ENCODE data around the gene TIAM1.

Gene TIAM1

GRCh38 chr21:31258073-31258472 lies 86.0 kb downstream of the TIAM1 start:
- Histone ChIP-seq H3K36me3 (ENCODE audit: control insufficient read depth, insufficient read depth, low read length) (no peaks in the 10 kb centered on the region), H3K4me1 (ENCODE audit: control insufficient read depth, insufficient read depth, low read length) (peaks cover 3% of the 10 kb centered on the region), H3K27me3 (ENCODE audit: control insufficient read depth, insufficient read depth, low read length) (no peaks in the 10 kb centered on the region), H3K9me3 (ENCODE audit: control insufficient read depth, insufficient read depth, low read length) (no peaks in the 10 kb centered on the region), H3K4me3 (ENCODE audit: low read depth, low read length) (no peak overlapping the region), H3K9ac (ENCODE audit: low read depth, low read length) (no peak overlapping the region)

GRCh38 chr21:31257265-31257664 lies 86.8 kb downstream of the TIAM1 start:
- no peaks in the 10 kb centered on the region for H3K36me3 ChIP-seq (ENCODE audit: control insufficient read depth, insufficient read depth, low read length)

GRCh38 chr21:31255896-31256295 lies 88.2 kb downstream of the TIAM1 start:
- Histone ChIP-seq H3K4me1 (ENCODE audit: control insufficient read depth, insufficient read depth, low read length) (peaks cover 3% of the 10 kb centered on the region), H3K36me3 (ENCODE audit: control insufficient read depth, insufficient read depth, low read length) (no peaks in the 10 kb centered on the region), H3K9me3 (ENCODE audit: control insufficient read depth, insufficient read depth, low read length) (no peaks in the 10 kb centered on the region), H3K9ac (ENCODE audit: low read depth, low read length) (no peak overlapping the region), H3K27me3 (ENCODE audit: control insufficient read depth, insufficient read depth, low read length) (no peaks in the 10 kb centered on the region), H3K4me3 (ENCODE audit: low read depth, low read length) (no peak overlapping the region)

More at GRCh38 chr21:31257265-31257664, 86.8 kb downstream of the TIAM1 start:
- Histone ChIP-seq H3K27me3 (ENCODE audit: control insufficient read depth, insufficient read depth, low read length) (no peaks in the 10 kb centered on the region), H3K9ac (ENCODE audit: low read depth, low read length) (no peak overlapping the region), H3K4me1 (ENCODE audit: control insufficient read depth, insufficient read depth, low read length) (peaks cover 3% of the 10 kb centered on the region), H3K9me3 (ENCODE audit: control insufficient read depth, insufficient read depth, low read length) (no peaks in the 10 kb centered on the region), H3K4me3 (ENCODE audit: low read depth, low read length) (no peak overlapping the region)

- Histone ChIP-seq H3K9me3 (ENCODE audit: control insufficient read depth, insufficient read depth, low read length) (no peaks in the 10 kb centered on the region), H3K4me3 (ENCODE audit: low read depth, low read length) (no peak overlapping the region), H3K36me3 (ENCODE audit: control insufficient read depth, insufficient read depth, low read length) (no peaks in the 10 kb centered on the region), H3K27me3 (ENCODE audit: control insufficient read depth, insufficient read depth, low read length) (no peaks in the 10 kb centered on the region), H3K9ac (ENCODE audit: low read depth, low read length) (no peak overlapping the region), H3K4me1 (ENCODE audit: control insufficient read depth, insufficient read depth, low read length) (peaks cover 3% of the 10 kb centered on the region)
Measured at GRCh38 chr21:31255036-31255435, 89.0 kb downstream of the TIAM1 start.

GRCh38 chr21:31254131-31254530 lies 89.9 kb downstream of the TIAM1 start:
- H3K9ac ChIP-seq (ENCODE audit: low read depth, low read length): no peak overlapping the region
- H3K36me3 ChIP-seq (ENCODE audit: control insufficient read depth, insufficient read depth, low read length): no peaks in the 10 kb centered on the region
- H3K27me3 ChIP-seq (ENCODE audit: control insufficient read depth, insufficient read depth, low read length): no peaks in the 10 kb centered on the region
- peaks cover 3% of the 10 kb centered on the region for H3K4me1 ChIP-seq (ENCODE audit: control insufficient read depth, insufficient read depth, low read length)
- no peaks in the 10 kb centered on the region for H3K9me3 ChIP-seq (ENCODE audit: control insufficient read depth, insufficient read depth, low read length)
- no peak overlapping the region for H3K4me3 ChIP-seq (ENCODE audit: low read depth, low read length)

- no peaks in the 10 kb centered on the region for H3K27me3 ChIP-seq (ENCODE audit: control insufficient read depth, insufficient read depth, low read length)
- H3K4me1 ChIP-seq (ENCODE audit: control insufficient read depth, insufficient read depth, low read length): peaks cover 3% of the 10 kb centered on the region
- H3K9me3 ChIP-seq (ENCODE audit: control insufficient read depth, insufficient read depth, low read length): no peaks in the 10 kb centered on the region
- H3K9ac ChIP-seq (ENCODE audit: low read depth, low read length): no peak overlapping the region
- no peaks in the 10 kb centered on the region for H3K36me3 ChIP-seq (ENCODE audit: control insufficient read depth, insufficient read depth, low read length)
- H3K4me3 ChIP-seq (ENCODE audit: low read depth, low read length): no peak overlapping the region
Measured at GRCh38 chr21:31253684-31254083, 90.4 kb downstream of the TIAM1 start.

- no peaks in the 10 kb centered on the region for H3K36me3 ChIP-seq (ENCODE audit: control insufficient read depth, insufficient read depth, low read length)
- H3K27me3 ChIP-seq (ENCODE audit: control insufficient read depth, insufficient read depth, low read length): no peaks in the 10 kb centered on the region
- H3K9me3 ChIP-seq (ENCODE audit: control insufficient read depth, insufficient read depth, low read length): no peaks in the 10 kb centered on the region
Measured at GRCh38 chr21:31252611-31253010, 91.5 kb downstream of the TIAM1 start.

GRCh38 chr21:31252091-31252490 lies 92.0 kb downstream of the TIAM1 start:
- no peaks in the 10 kb centered on the region for H3K9me3 ChIP-seq (ENCODE audit: control insufficient read depth, insufficient read depth, low read length)
- H3K27me3 ChIP-seq (ENCODE audit: control insufficient read depth, insufficient read depth, low read length): no peaks in the 10 kb centered on the region
- H3K4me1 ChIP-seq (ENCODE audit: control insufficient read depth, insufficient read depth, low read length): no peaks in the 10 kb centered on the region
- H3K9ac ChIP-seq (ENCODE audit: low read depth, low read length): no peak overlapping the region
- H3K36me3 ChIP-seq (ENCODE audit: control insufficient read depth, insufficient read depth, low read length): no peaks in the 10 kb centered on the region
- no peak overlapping the region for H3K4me3 ChIP-seq (ENCODE audit: low read depth, low read length)

More at GRCh38 chr21:31252611-31253010, 91.5 kb downstream of the TIAM1 start:
- H3K4me3 ChIP-seq (ENCODE audit: low read depth, low read length): no peak overlapping the region
- H3K9ac ChIP-seq (ENCODE audit: low read depth, low read length): no peak overlapping the region
- H3K4me1 ChIP-seq (ENCODE audit: control insufficient read depth, insufficient read depth, low read length): no peaks in the 10 kb centered on the region

- no peak overlapping the region for H3K9ac ChIP-seq (ENCODE audit: low read depth, low read length)
- H3K9me3 ChIP-seq (ENCODE audit: control insufficient read depth, insufficient read depth, low read length): no peaks in the 10 kb centered on the region
- no peaks in the 10 kb centered on the region for H3K27me3 ChIP-seq (ENCODE audit: control insufficient read depth, insufficient read depth, low read length)
- no peaks in the 10 kb centered on the region for H3K36me3 ChIP-seq (ENCODE audit: control insufficient read depth, insufficient read depth, low read length)
- no peaks in the 10 kb centered on the region for H3K4me1 ChIP-seq (ENCODE audit: control insufficient read depth, insufficient read depth, low read length)
- H3K4me3 ChIP-seq (ENCODE audit: low read depth, low read length): no peak overlapping the region
Measured at GRCh38 chr21:31251686-31252085, 92.4 kb downstream of the TIAM1 start.

GRCh38 chr21:31248598-31248997 lies 95.5 kb downstream of the TIAM1 start:
- Histone ChIP-seq H3K4me3 (ENCODE audit: low read depth, low read length) (no peak overlapping the region), H3K27me3 (ENCODE audit: control insufficient read depth, insufficient read depth, low read length) (no peaks in the 10 kb centered on the region), H3K36me3 (ENCODE audit: control insufficient read depth, insufficient read depth, low read length) (no peaks in the 10 kb centered on the region), H3K4me1 (ENCODE audit: control insufficient read depth, insufficient read depth, low read length) (no peaks in the 10 kb centered on the region), H3K9me3 (ENCODE audit: control insufficient read depth, insufficient read depth, low read length) (no peaks in the 10 kb centered on the region), H3K9ac (ENCODE audit: low read depth, low read length) (no peak overlapping the region)

- Histone ChIP-seq H3K9me3 (ENCODE audit: control insufficient read depth, insufficient read depth, low read length) (peaks cover 9% of the 10 kb centered on the region), H3K36me3 (ENCODE audit: control insufficient read depth, insufficient read depth, low read length) (no peaks in the 10 kb centered on the region), H3K4me1 (ENCODE audit: control insufficient read depth, insufficient read depth, low read length) (no peaks in the 10 kb centered on the region), H3K9ac (ENCODE audit: low read depth, low read length) (no peak overlapping the region), H3K27me3 (ENCODE audit: control insufficient read depth, insufficient read depth, low read length) (no peaks in the 10 kb centered on the region), H3K4me3 (ENCODE audit: low read depth, low read length) (no peak overlapping the region)
Measured at GRCh38 chr21:31243611-31244010, 100.5 kb downstream of the TIAM1 start.

GRCh38 chr21:31236528-31236927 lies 107.5 kb downstream of the TIAM1 start:
- Histone ChIP-seq H3K36me3 (ENCODE audit: control insufficient read depth, insufficient read depth, low read length) (no peaks in the 10 kb centered on the region), H3K27me3 (ENCODE audit: control insufficient read depth, insufficient read depth, low read length) (no peaks in the 10 kb centered on the region), H3K4me3 (ENCODE audit: low read depth, low read length) (no peak overlapping the region), H3K4me1 (ENCODE audit: control insufficient read depth, insufficient read depth, low read length) (no peaks in the 10 kb centered on the region), H3K9ac (ENCODE audit: low read depth, low read length) (no peak overlapping the region), H3K9me3 (ENCODE audit: control insufficient read depth, insufficient read depth, low read length) (peaks cover 9% of the 10 kb centered on the region)

All from iPS-15b (cell line).